Adrenal gland (tissue), 12 donors: Measurements from ENCODE around the gene ABHD3. TPM values are rescaled to one million over a fixed set of nuclear protein-coding genes. Genes with fewer than 3 reads are reported as not detected.

ENCODE experiments used
- DNase-seq, 7 donors: peaks; one replicate each; pipeline ENCODE4 v3.0.0-alpha.2; 2019 to 2020
- H3K27ac ChIP-seq, 5 donors: fragments of 200-600 bp; sonication (generic) in 4 of 5; 1 replicate in 3 of 5; 2 replicates in 2 of 5; pipeline versions ENCODE4 v1.5.1 to v1.8.0; 2016 to 2020; ENCODE audit warnings: mild to moderate bottlenecking in 1 of 5
- H3K27me3 ChIP-seq: fragments of 200-600 bp; 2 replicates; pipeline ENCODE4 v1.8.0; 2021
- H3K36me3 ChIP-seq, 2 donors: fragments of 200-600 bp; replicated peaks in 1 of 2; 1 replicate in 1 of 2; 2 replicates in 1 of 2; pipeline versions ENCODE4 v1.5.1 to v1.8.0; 2018 to 2022
- H3K4me1 ChIP-seq, 2 donors: fragments of 200-600 bp; replicated peaks in 1 of 2; 1 replicate in 1 of 2; 2 replicates in 1 of 2; pipeline versions ENCODE4 v1.5.1 to v1.8.0; 2018 to 2021
- H3K4me3 ChIP-seq, 4 donors: fragments of 200-600 bp; sonication (generic) in 3 of 4; one replicate each; pipeline ENCODE4 v1.5.1; 2016 to 2018
- H3K9me3 ChIP-seq, 3 donors: fragments of 200-600 bp; sonication (generic) in 1 of 3; replicated peaks in 1 of 3; 1 replicate in 2 of 3; 2 replicates in 1 of 3; pipeline versions ENCODE4 v1.5.1 to v1.8.0; 2016 to 2021
- CTCF ChIP-seq, 6 experiments: fragments of 450-650 bp in 4 of 6; fragments of 200-600 bp in 2 of 6; sonication (generic) in 1 of 6; IDR thresholded peaks; 1 replicate in 5 of 6; 2 replicates in 1 of 6; pipeline versions ENCODE4 v1.5.1 to v1.8.0; 2016 to 2021; ENCODE audit warnings: antibody characterized with exemption in 6 of 6, mild to moderate bottlenecking in 2 of 6, moderate library complexity in 1 of 6
- POLR2A ChIP-seq, 2 donors: fragments of 450-650 bp; IDR thresholded peaks; one replicate each; pipeline ENCODE4 v1.6.1; 2017; ENCODE audit warnings: antibody characterized with exemption in 2 of 2, mild to moderate bottlenecking in 2 of 2, moderate library complexity in 1 of 2
- WGBS, 4 donors: extraction: QIAGEN DNeasy Blood & Tissue Kit in 2 of 4; methylation state at CpG; one replicate each; pipeline versions ENCODE4 v1.1.5 to v1.1.7; 2013 to 2017; 5-methylcytosine and 5-hydroxymethylcytosine counted together
- intact Hi-C, 2 donors: fragments of 100-400 bp; cut with DNase I; formaldehyde crosslinking; loops; one replicate each; pipeline versions ENCODE4 v1.14.1 to v1.15.0; 2022 to 2023
- polyA plus RNA-seq, 3 donors: library from polyadenylated mRNA; stranded (reverse); fragments of 200-250 nt in 2 of 3; fragments of 350-450 nt in 1 of 3; fragmentation: Illumina TruSeq in 1 of 3; extraction: RNeasy Lipid Tissue Mini Kit (QIAGEN cat#74804) in 1 of 3; gene quantifications; one replicate each; pipeline ENCODE4 v1.2.3, GENCODE V29; 2013 to 2014
- total RNA-seq, 9 donors: library from RNA; depleted of rRNA in 4 of 9; stranded (reverse); fragments of >200 nt in 4 of 9; fragments of 120-200 nt in 1 of 9; fragmentation: NEBNext Ultra II Directional in 1 of 9; extraction: Animal tissue kit (Norgen Biotek cat#: 25700) in 1 of 9; gene quantifications; one replicate each; pipeline versions ENCODE4 v1.1.0 to v1.2.4, GENCODE V29; 2013 to 2023
- donor health status: healthy with polysubstance abuse.
- donor health status: Bipolar disorder and iron deficiency.
- donor health status: DM: yes; HTN: yes; CAD: no.
- donor health status: DM: no; HTN: no; CAD: no.
- donor health status: DM: no; HTN: no; CAD: no.
- donor health status: DM: yes; HTN: yes; CAD: no.

Gene ABHD3
- total and polyA plus RNA-seq, 12 donors = 2.6 to 25.2 (median 10.4) TPM

GRCh38 chr18:21735452-21736015 lies 31.0 kb upstream of the ABHD3 start:
- Histone ChIP-seq H3K27ac (no peak overlapping the region), H3K27me3 (no peaks in the 10 kb centered on the region), H3K4me3 (no peak overlapping the region), H3K36me3 (no peaks in the 10 kb centered on the region), H3K9me3 (no peaks in the 10 kb centered on the region), H3K4me1 (peaks cover 0 to 6% of the 10 kb centered on the region in 2 donors)
- 65 to 74% (median 68%) methylated on average over 10 to 12 of the region's 12 CpGs for WGBS, 4 donors
- no peak for TF ChIP-seq POLR2A (IDR thresholded peaks at IDR 0.05)
- no peak for TF ChIP-seq CTCF (IDR thresholded peaks at IDR 0.05)
- peak in 2 of 7 donors; percentile 10 to 28 for DNase-seq
- intact Hi-C loops = no loop called here

GRCh38 chr18:21733011-21733410 lies 28.4 kb upstream of the ABHD3 start:
- Histone ChIP-seq H3K36me3 (no peaks in the 10 kb centered on the region), H3K4me1 (no peaks in the 10 kb centered on the region), H3K27ac (no peak overlapping the region), H3K27me3 (no peaks in the 10 kb centered on the region), H3K4me3 (no peak overlapping the region), H3K9me3 (no peaks in the 10 kb centered on the region)
- 86 to 96% (median 91%) methylated on average over 5 of the region's 5 CpGs for WGBS, 4 donors
- intact Hi-C loops = no loop called here
- DNase-seq = no peak
- no peak for TF ChIP-seq POLR2A (IDR thresholded peaks at IDR 0.05)
- no peak for TF ChIP-seq CTCF (IDR thresholded peaks at IDR 0.05)

GRCh38 chr18:21727702-21728101 lies 23.1 kb upstream of the ABHD3 start:
- H3K36me3 ChIP-seq = no peaks in the 10 kb centered on the region
- no peak overlapping the region for H3K27ac ChIP-seq
- H3K9me3 ChIP-seq = no peaks in the 10 kb centered on the region
- no peak for DNase-seq
- no peaks in the 10 kb centered on the region for H3K27me3 ChIP-seq
- no peak overlapping the region for H3K4me3 ChIP-seq
- intact Hi-C loops = no loop called here
- 61 to 75% (median 71%) methylated on average over 2 of the region's 2 CpGs for WGBS, 4 donors
- H3K4me1 ChIP-seq = no peaks in the 10 kb centered on the region
- no peak for TF ChIP-seq CTCF (IDR thresholded peaks at IDR 0.05)
- no peak for TF ChIP-seq POLR2A (IDR thresholded peaks at IDR 0.05)

- no peak overlapping the region for H3K27ac ChIP-seq
- no peak for DNase-seq
- no peak overlapping the region for H3K4me3 ChIP-seq
- WGBS, 4 donors = 83 to 89% (median 86%) methylated on average over 4 of the region's 4 CpGs
- no peaks in the 10 kb centered on the region for H3K36me3 ChIP-seq
- H3K4me1 ChIP-seq = no peaks in the 10 kb centered on the region
- intact Hi-C loops = no loop called here
- H3K27me3 ChIP-seq = no peaks in the 10 kb centered on the region
- no peaks in the 10 kb centered on the region for H3K9me3 ChIP-seq
- TF ChIP-seq CTCF (IDR thresholded peaks at IDR 0.05) = no peak
- no peak for TF ChIP-seq POLR2A (IDR thresholded peaks at IDR 0.05)
These were observed 20.6 kb upstream of the ABHD3 start for GRCh38 chr18:21725201-21725600.
